A673 (cell line): ENCODE measurements around the gene OSBPL6. TPM values are rescaled to one million over a fixed set of nuclear protein-coding genes. Genes with fewer than 3 reads are reported as not detected.

Experiments used
- BruUV-seq: library from RNA; stranded (reverse); fragments of 400-500 nt; replicated peaks from 2 replicates; lab custom pipeline; 2021; lab: Mats Ljungman, UMichigan
- CTCF ChIA-PET: fragments of 300-600 bp; sonication (Branson Sonifier 250); formaldehyde crosslinking; loops from one replicate; lab custom pipeline; 2022; ENCODE audit warnings: antibody characterized with exemption; lab: Charles Lee
- POLR2A ChIA-PET: fragments of 300-600 bp; sonication (Branson Sonifier 250); formaldehyde crosslinking; loops from one replicate; lab custom pipeline; 2022; ENCODE audit warnings: antibody characterized with exemption; ENCODE audit not compliant: low non-redundant PET; lab: Charles Lee
- DNase-seq: peaks from one replicate; pipeline ENCODE4 v3.0.0-alpha.2; 2015; ENCODE audit warnings: low spot score
- H3K27ac ChIP-seq: fragments of 200-600 bp; sonication (generic); 2 replicates; pipeline ENCODE4 v1.5.1; 2016; ENCODE audit warnings: mixed run types, low read depth, mild to moderate bottlenecking, mixed read lengths, antibody characterized with exemption, low read length; ENCODE audit not compliant: poor library complexity, severe bottlenecking
- H3K27me3 ChIP-seq: fragments of 200-600 bp; sonication (generic); replicated peaks from 2 replicates; pipeline ENCODE4 v1.6.1; 2017; ENCODE audit warnings: mixed run types, low read depth, mild to moderate bottlenecking, mixed read lengths, antibody characterized with exemption, low read length; ENCODE audit not compliant: insufficient read depth, poor library complexity
- H3K36me3 ChIP-seq: fragments of 200-600 bp; sonication (generic); 2 replicates; pipeline ENCODE4 v1.6.1; 2016; ENCODE audit warnings: mixed run types, mild to moderate bottlenecking, mixed read lengths, antibody characterized with exemption, low read length; ENCODE audit not compliant: insufficient read depth, poor library complexity, severe bottlenecking
- H3K4me1 ChIP-seq: fragments of 200-600 bp; sonication (generic); 2 replicates; pipeline ENCODE4 v1.6.1; 2017; ENCODE audit warnings: mixed run types, mild to moderate bottlenecking, mixed read lengths, antibody characterized with exemption, low read length; ENCODE audit not compliant: insufficient read depth, poor library complexity, severe bottlenecking
- H3K4me3 ChIP-seq: fragments of 200-600 bp; sonication (generic); 2 replicates; pipeline ENCODE4 v1.5.1; 2016; ENCODE audit warnings: low read depth, mixed run types, mild to moderate bottlenecking, mixed read lengths, low read length; ENCODE audit not compliant: poor library complexity, severe bottlenecking
- H3K9me3 ChIP-seq: fragments of 200-600 bp; sonication (generic); 2 replicates; pipeline ENCODE4 v1.6.1; 2016; ENCODE audit warnings: mixed run types, low read depth, mild to moderate bottlenecking, mixed read lengths, antibody characterized with exemption, low read length; ENCODE audit not compliant: poor library complexity, severe bottlenecking
- CTCF ChIP-seq: fragments of 300-800, 200-600 bp; sonication (generic); conservative IDR thresholded peaks from 2 replicates; pipeline ENCODE4 v1.5.1; 2017; ENCODE audit warnings: low read depth, mild to moderate bottlenecking, antibody characterized with exemption, low read length, moderate library complexity, mixed read lengths
- EZH2 ChIP-seq: fragments of 200-600 bp; sonication (generic); IDR thresholded peaks from 2 replicates; pipeline ENCODE4 v1.6.1; 2017; ENCODE audit warnings: borderline replicate concordance, low read depth, mild to moderate bottlenecking, mixed read lengths, antibody characterized with exemption, low read length; ENCODE audit not compliant: poor library complexity, severe bottlenecking
- intact Hi-C: fragments of 100-400 bp; cut with micrococcal nuclease; formaldehyde crosslinking; loops from one replicate; pipeline ENCODE4 v1.10.0; 2022; ENCODE audit not compliant: unreplicated experiment
- total RNA-seq: library from RNA; stranded (reverse); gene quantifications from 2 replicates; pipeline ENCODE4 v1.2.3, GENCODE V29; 2021

OSBPL6 gene
- total RNA-seq, 1 experiment from 2014 or later: 19.3 TPM

GRCh38 chr2:178292586-178292985 lies 98.3 kb downstream of the OSBPL6 start:
- Histone ChIP-seq H3K36me3 (peaks cover 5% of the 10 kb centered on the region), H3K4me1 (no peaks in the 10 kb centered on the region), H3K4me3 (no peak overlapping the region), H3K9me3 (peaks cover 6% of the 10 kb centered on the region), H3K27ac (no peak overlapping the region), H3K27me3 (no peaks in the 10 kb centered on the region)
- POLR2A ChIA-PET: no interaction called here
- DNase-seq: no peak
- TF ChIP-seq CTCF (no peak), EZH2 (no peak)
- BruUV-seq: no TSS peak
- intact Hi-C loops: no loop called here
- CTCF ChIA-PET: no interaction called here

GRCh38 chr2:178295115-178295514 lies 100.8 kb downstream of the OSBPL6 start:
- DNase-seq: no peak
- Histone ChIP-seq H3K36me3 (peaks cover 5% of the 10 kb centered on the region), H3K4me3 (no peak overlapping the region), H3K9me3 (peaks cover 6% of the 10 kb centered on the region), H3K27ac (no peak overlapping the region), H3K4me1 (no peaks in the 10 kb centered on the region), H3K27me3 (no peaks in the 10 kb centered on the region)
- no TSS peak for BruUV-seq
- CTCF ChIA-PET: no interaction called here
- POLR2A ChIA-PET: no interaction called here
- no peak for TF ChIP-seq EZH2
- TF ChIP-seq CTCF: no peak
- intact Hi-C loops: no loop called here

GRCh38 chr2:178295906-178296305 lies 101.6 kb downstream of the OSBPL6 start:
- BruUV-seq: no TSS peak

More at GRCh38 chr2:178295906-178296305, 101.6 kb downstream of the OSBPL6 start:
- Histone ChIP-seq H3K4me3 (no peak overlapping the region), H3K9me3 (no peaks in the 10 kb centered on the region), H3K27ac (no peak overlapping the region), H3K4me1 (no peaks in the 10 kb centered on the region), H3K27me3 (no peaks in the 10 kb centered on the region), H3K36me3 (no peaks in the 10 kb centered on the region)
- POLR2A ChIA-PET: no interaction called here
- no peak for DNase-seq
- intact Hi-C loops: no loop called here
- no peak for TF ChIP-seq CTCF
- no peak for TF ChIP-seq EZH2
- CTCF ChIA-PET: no interaction called here
